GM12878 (cell line): ENCODE results near the gene FKBP4.

ENCODE experiments used
- CBX5 ChIP-seq: sonication (generic); IDR thresholded peaks from 2 replicates; pipeline ENCODE4 v1.6.1; 2016; ENCODE audit warnings: low read depth, moderate library complexity, mild to moderate bottlenecking, inconsistent platforms
- EZH2 ChIP-seq: IDR thresholded peaks from 2 replicates; pipeline ENCODE4 v1.6.1; 2012; ENCODE audit warnings: low read depth, mild to moderate bottlenecking, control low read depth, inconsistent platforms, low read length, borderline replicate concordance; ENCODE audit not compliant: control insufficient read depth
- FOXK2 ChIP-seq: fragments of 450-650 bp; IDR thresholded peaks from 2 replicates; pipeline ENCODE4 v1.6.1; 2017; ENCODE audit warnings: mild to moderate bottlenecking, moderate library complexity
- GABPA ChIP-seq: IDR thresholded peaks from 2 replicates; pipeline ENCODE4 v1.6.1; 2014; ENCODE audit warnings: antibody characterized with exemption, low read depth, mild to moderate bottlenecking, inconsistent platforms
- MXI1 ChIP-seq: fragments of 150-350 bp; IDR thresholded peaks from 2 replicates; pipeline ENCODE4 v1.6.1; 2011; ENCODE audit warnings: low read depth, mild to moderate bottlenecking, inconsistent platforms, low read length, improper control_type of control experiment
- NFIC ChIP-seq: IDR thresholded peaks from 2 replicates; pipeline ENCODE4 v1.6.1; 2012; ENCODE audit warnings: low read depth, mild to moderate bottlenecking, inconsistent platforms, low read length, moderate library complexity
- POLR2AphosphoS5 ChIP-seq: IDR thresholded peaks from 2 replicates; pipeline ENCODE4 v1.6.1; 2011; ENCODE audit warnings: mild to moderate bottlenecking, low read length, inconsistent platforms
- USF2 ChIP-seq: IDR thresholded peaks from 2 replicates; pipeline ENCODE4 v1.6.1; 2011; ENCODE audit warnings: low read depth, low read length, improper control_type of control experiment, borderline replicate concordance

- TF ChIP-seq USF2 (no peak), GABPA (no peak), POLR2AphosphoS5 (no peak), MXI1 (no peak), EZH2 (no peak), FOXK2 (no peak), CBX5 (no peak), NFIC (no peak)
Measured at GRCh38 chr12:2803635-2804392, 9.0 kb downstream of the FKBP4 start.
